Measurements from ENCODE around the gene ADH4. TPM values are rescaled to one million over a fixed set of nuclear protein-coding genes. Genes with fewer than 3 reads are reported as not detected.
"Not testable (repeated sequence)": the region's sequence is repeated elsewhere in the genome, so short reads cannot be mapped to it uniquely, and the experiment has no call there.

The ADH4 gene
- total RNA-seq, 2 experiments from 2014 or later, result not detected

- Mint-ChIP-seq H3K27me3 (no peaks in the 10 kb centered on the region), H3K4me1 (peaks cover 3% of the 10 kb centered on the region), H3K27ac (no peak overlapping the region), H3K4me3 (no peak overlapping the region), H3K36me3 (no peaks in the 10 kb centered on the region), H3K9me3 (peaks cover 2% of the 10 kb centered on the region)
- no peak for DNase-seq
These were observed 7.9 kb upstream of the ADH4 start for GRCh38 chr4:99151995-99152394.

- H3K27ac Mint-ChIP-seq, result no peak overlapping the region
- peaks cover 2% of the 10 kb centered on the region for H3K9me3 Mint-ChIP-seq
- H3K4me1 Mint-ChIP-seq, result peaks cover 3% of the 10 kb centered on the region
- DNase-seq, result no peak
- no peak overlapping the region for H3K4me3 Mint-ChIP-seq
- H3K36me3 Mint-ChIP-seq, result no peaks in the 10 kb centered on the region
- no peaks in the 10 kb centered on the region for H3K27me3 Mint-ChIP-seq
These were observed 7.4 kb upstream of the ADH4 start for GRCh38 chr4:99151452-99151851.

- no peaks in the 10 kb centered on the region for H3K36me3 Mint-ChIP-seq
- H3K27ac Mint-ChIP-seq, result no peak overlapping the region
- no peaks in the 10 kb centered on the region for H3K27me3 Mint-ChIP-seq
- H3K9me3 Mint-ChIP-seq, result peaks cover 2% of the 10 kb centered on the region
- peaks cover 3% of the 10 kb centered on the region for H3K4me1 Mint-ChIP-seq
- H3K4me3 Mint-ChIP-seq, result no peak overlapping the region
- DNase-seq, result no peak
These were observed 5.4 kb upstream of the ADH4 start for GRCh38 chr4:99149426-99150019.

GRCh38 chr4:99148550-99148949, 4.5 kb upstream of the ADH4 start:
- H3K4me1 Mint-ChIP-seq, result peaks cover 3% of the 10 kb centered on the region
- H3K4me3 Mint-ChIP-seq, result no peak overlapping the region
- H3K36me3 Mint-ChIP-seq, result no peaks in the 10 kb centered on the region
- no peaks in the 10 kb centered on the region for H3K27me3 Mint-ChIP-seq
- H3K27ac Mint-ChIP-seq, result no peak overlapping the region
- DNase-seq, result no peak
- peaks cover 2% of the 10 kb centered on the region for H3K9me3 Mint-ChIP-seq

- H3K9me3 Mint-ChIP-seq, result no peaks in the 10 kb centered on the region
- H3K27me3 Mint-ChIP-seq, result no peaks in the 10 kb centered on the region
- H3K4me1 Mint-ChIP-seq, result peaks cover 1% of the 10 kb centered on the region
- H3K27ac Mint-ChIP-seq, result no peak overlapping the region
- H3K4me3 Mint-ChIP-seq, result no peak overlapping the region
- DNase-seq, result no peak
- no peaks in the 10 kb centered on the region for H3K36me3 Mint-ChIP-seq
These were observed 490 bp upstream of the ADH4 start for GRCh38 chr4:99144587-99144986.

- no peak overlapping the region for H3K4me3 Mint-ChIP-seq
- H3K27me3 Mint-ChIP-seq, result peaks cover 4% of the 10 kb centered on the region
- no peaks in the 10 kb centered on the region for H3K9me3 Mint-ChIP-seq
- no peak overlapping the region for H3K27ac Mint-ChIP-seq
- no peaks in the 10 kb centered on the region for H3K36me3 Mint-ChIP-seq
- H3K4me1 Mint-ChIP-seq, result no peaks in the 10 kb centered on the region
- no peak for DNase-seq
These were observed 7.8 kb downstream of the ADH4 start for GRCh38 chr4:99136329-99136728.

GRCh38 chr4:99135541-99136162, 8.4 kb downstream of the ADH4 start:
- DNase-seq, result no peak
- Mint-ChIP-seq H3K27ac (no peak overlapping the region), H3K4me3 (no peak overlapping the region), H3K9me3 (no peaks in the 10 kb centered on the region), H3K36me3 (no peaks in the 10 kb centered on the region), H3K4me1 (no peaks in the 10 kb centered on the region), H3K27me3 (peaks cover 4% of the 10 kb centered on the region)

GRCh38 chr4:99134586-99134985, 9.5 kb downstream of the ADH4 start:
- Mint-ChIP-seq H3K4me1 (no peaks in the 10 kb centered on the region), H3K36me3 (no peaks in the 10 kb centered on the region), H3K27me3 (peaks cover 4% of the 10 kb centered on the region), H3K9me3 (no peaks in the 10 kb centered on the region), H3K4me3 (no peak overlapping the region), H3K27ac (no peak overlapping the region)
- no peak for DNase-seq

GRCh38 chr4:99131378-99131777, 12.7 kb downstream of the ADH4 start:
- Mint-ChIP-seq H3K36me3 (no peaks in the 10 kb centered on the region), H3K27me3 (no peaks in the 10 kb centered on the region), H3K27ac (no peak overlapping the region), H3K4me1 (no peaks in the 10 kb centered on the region), H3K4me3 (no peak overlapping the region), H3K9me3 (peaks cover 1% of the 10 kb centered on the region)
- DNase-seq, result no peak

- Mint-ChIP-seq H3K36me3 (no peaks in the 10 kb centered on the region), H3K27me3 (no peaks in the 10 kb centered on the region), H3K9me3 (peaks cover 1% of the 10 kb centered on the region), H3K4me3 (no peak overlapping the region), H3K4me1 (no peaks in the 10 kb centered on the region), H3K27ac (no peak overlapping the region)
- no peak for DNase-seq
These were observed 17.7 kb downstream of the ADH4 start for GRCh38 chr4:99126376-99126775.

- Mint-ChIP-seq H3K9me3 (no peaks in the 10 kb centered on the region), H3K27me3 (peaks cover 6% of the 10 kb centered on the region), H3K4me1 (no peaks in the 10 kb centered on the region), H3K36me3 (no peaks in the 10 kb centered on the region), H3K27ac (no peak overlapping the region), H3K4me3 (no peak overlapping the region)
- DNase-seq, result no peak
These were observed 23.1 kb downstream of the ADH4 start for GRCh38 chr4:99121008-99121407.

GRCh38 chr4:99120501-99120900, 23.6 kb downstream of the ADH4 start:
- no peak overlapping the region for H3K27ac Mint-ChIP-seq
- no peaks in the 10 kb centered on the region for H3K36me3 Mint-ChIP-seq
- no peak overlapping the region for H3K4me3 Mint-ChIP-seq
- no peaks in the 10 kb centered on the region for H3K9me3 Mint-ChIP-seq
- no peaks in the 10 kb centered on the region for H3K4me1 Mint-ChIP-seq
- H3K27me3 Mint-ChIP-seq, result peaks cover 6% of the 10 kb centered on the region
- no peak for DNase-seq

GRCh38 chr4:99117876-99118693, 26.0 kb downstream of the ADH4 start:
- H3K4me3 Mint-ChIP-seq, result no peak overlapping the region
- no peak overlapping the region for H3K27ac Mint-ChIP-seq

GRCh38 chr4:99117122-99117841, 26.8 kb downstream of the ADH4 start:
- not testable (repeated sequence) for DNase-seq, H3K27ac Mint-ChIP-seq, H3K4me1 Mint-ChIP-seq, H3K4me3 Mint-ChIP-seq, H3K27me3 Mint-ChIP-seq, H3K36me3 Mint-ChIP-seq, H3K9me3 Mint-ChIP-seq

More at GRCh38 chr4:99117876-99118693, 26.0 kb downstream of the ADH4 start:
- Mint-ChIP-seq H3K4me1 (no peaks in the 10 kb centered on the region), H3K27me3 (peaks cover 6% of the 10 kb centered on the region), H3K9me3 (no peaks in the 10 kb centered on the region), H3K36me3 (no peaks in the 10 kb centered on the region)
- no peak for DNase-seq

GRCh38 chr4:99109286-99109685, 34.8 kb downstream of the ADH4 start:
- DNase-seq, H3K4me3 Mint-ChIP-seq, H3K27ac Mint-ChIP-seq, H3K4me1 Mint-ChIP-seq, H3K9me3 Mint-ChIP-seq, H3K27me3 Mint-ChIP-seq, H3K36me3 Mint-ChIP-seq: not testable (repeated sequence)

Data from activated naive CD8-positive, alpha-beta T cell treated with anti-CD3 and anti-CD28 coated beads for 36 hours (primary cell).